BJ (cell line): ENCODE measurements around the gene CASTOR2. TPM values are rescaled to one million over a fixed set of nuclear protein-coding genes. Genes with fewer than 3 reads are reported as not detected.
"Not testable (repeated sequence)": the region's sequence is repeated elsewhere in the genome, so short reads cannot be mapped to it uniquely, and the experiment has no call there.

Source experiments
- CTCF ChIA-PET: fragments of 350-600 bp; formaldehyde crosslinking; extraction: SDS; loops from one replicate; lab custom pipeline; 2021; ENCODE audit warnings: antibody characterized with exemption, inconsistent platforms; lab: Yijun Ruan, JAX
- POLR2A ChIA-PET: fragments of 300-600 bp; sonication (Branson Sonifier 250); formaldehyde crosslinking; extraction: SDS; loops from one replicate; lab custom pipeline; 2021; ENCODE audit warnings: antibody characterized with exemption; lab: Charles Lee
- DNase-seq: peaks from one replicate; pipeline ENCODE4 v3.0.0-alpha.2; 2011; ENCODE audit warnings: low read depth
- H3K27me3 ChIP-seq: 2 replicates; pipeline ENCODE4 v1.6.0; 2011; ENCODE audit warnings: low read length; ENCODE audit not compliant: control insufficient read depth, insufficient read depth
- H3K36me3 ChIP-seq: 2 replicates; pipeline ENCODE4 v1.5.1; 2011; ENCODE audit warnings: low read length; ENCODE audit not compliant: control insufficient read depth, insufficient read depth
- H3K4me3 ChIP-seq: 2 replicates; pipeline ENCODE4 v1.5.1; 2011; ENCODE audit warnings: low read depth, mild to moderate bottlenecking, control low read depth, low read length
- polyA minus RNA-seq: library from RNA; depleted of rRNA, polyadenylated mRNA; stranded (reverse); fragments of >200 nt; gene quantifications from 2 replicates; pipeline ENCODE4 v1.2.3, GENCODE V29; 2011; rRNA and poly(A)+ RNA removed
- polyA plus RNA-seq: library from polyadenylated mRNA; depleted of rRNA; stranded (reverse); fragments of >200 nt; gene quantifications from 2 replicates; pipeline ENCODE4 v1.2.3, GENCODE V29; 2011; rRNA removed

The CASTOR2 gene
- 3.0 and 5.7 TPM in 2 replicates for polyA plus RNA-seq
- polyA minus RNA-seq, result 25.3 and 26.5 TPM in 2 replicates

GRCh38 chr7:74964511-74965119 lies at the start of gene CASTOR2:
TSS of gene CASTOR2 (plus strand) at chr7:74964705. CDS start at chr7:74964986, 281 bp downstream.
- H3K4me3 ChIP-seq, POLR2A ChIA-PET, H3K36me3 ChIP-seq: not testable (repeated sequence)

GRCh38 chr7:74922321-74922890 lies 42.1 kb upstream of the CASTOR2 start:
- DNase-seq, CTCF ChIA-PET, POLR2A ChIA-PET, H3K4me3 ChIP-seq, H3K27me3 ChIP-seq, H3K36me3 ChIP-seq: not testable (repeated sequence)

More at GRCh38 chr7:74964511-74965119, at the start of gene CASTOR2:
- DNase-seq, H3K27me3 ChIP-seq, CTCF ChIA-PET: not testable (repeated sequence)

GRCh38 chr7:74923644-74924043 lies 40.9 kb upstream of the CASTOR2 start:
- POLR2A ChIA-PET, H3K4me3 ChIP-seq, H3K27me3 ChIP-seq, DNase-seq, CTCF ChIA-PET, H3K36me3 ChIP-seq: not testable (repeated sequence)

GRCh38 chr7:74926968-74927367 lies 37.5 kb upstream of the CASTOR2 start:
- CTCF ChIA-PET, H3K36me3 ChIP-seq, H3K27me3 ChIP-seq, H3K4me3 ChIP-seq, POLR2A ChIA-PET, DNase-seq: not testable (repeated sequence)

- H3K4me3 ChIP-seq, H3K36me3 ChIP-seq, DNase-seq, CTCF ChIA-PET, H3K27me3 ChIP-seq, POLR2A ChIA-PET: not testable (repeated sequence)
Measured at GRCh38 chr7:74931563-74932328, 32.8 kb upstream of the CASTOR2 start.

GRCh38 chr7:74939429-74939828 lies 25.1 kb upstream of the CASTOR2 start:
- DNase-seq, H3K4me3 ChIP-seq, CTCF ChIA-PET, POLR2A ChIA-PET, H3K36me3 ChIP-seq, H3K27me3 ChIP-seq: not testable (repeated sequence)

GRCh38 chr7:74941302-74942069 lies 23.0 kb upstream of the CASTOR2 start:
- CTCF ChIA-PET, DNase-seq, POLR2A ChIA-PET, H3K27me3 ChIP-seq, H3K36me3 ChIP-seq, H3K4me3 ChIP-seq: not testable (repeated sequence)

GRCh38 chr7:74943923-74944322 lies 20.6 kb upstream of the CASTOR2 start:
- H3K36me3 ChIP-seq, H3K27me3 ChIP-seq, CTCF ChIA-PET, H3K4me3 ChIP-seq, POLR2A ChIA-PET, DNase-seq: not testable (repeated sequence)

- CTCF ChIA-PET, H3K27me3 ChIP-seq, H3K36me3 ChIP-seq, DNase-seq, POLR2A ChIA-PET, H3K4me3 ChIP-seq: not testable (repeated sequence)
Measured at GRCh38 chr7:74947741-74948140, 16.8 kb upstream of the CASTOR2 start.

- H3K4me3 ChIP-seq, POLR2A ChIA-PET, H3K36me3 ChIP-seq, H3K27me3 ChIP-seq, CTCF ChIA-PET, DNase-seq: not testable (repeated sequence)
Measured at GRCh38 chr7:74953774-74954173, 10.7 kb upstream of the CASTOR2 start.

- H3K36me3 ChIP-seq, H3K27me3 ChIP-seq, H3K4me3 ChIP-seq, POLR2A ChIA-PET, DNase-seq, CTCF ChIA-PET: not testable (repeated sequence)
Measured at GRCh38 chr7:74958328-74958727, 6.2 kb upstream of the CASTOR2 start.

- not testable (repeated sequence) for H3K4me3 ChIP-seq
Measured at GRCh38 chr7:74963704-74964510, 598 bp upstream of the CASTOR2 start.

More at GRCh38 chr7:74963704-74964510, 598 bp upstream of the CASTOR2 start:
- POLR2A ChIA-PET, DNase-seq, H3K27me3 ChIP-seq, CTCF ChIA-PET, H3K36me3 ChIP-seq: not testable (repeated sequence)
